ENCODE results near the gene DNPH1.
A peak's percentile ranks its signal among the peaks of the same experiment; 100 is the strongest.

DNPH1 gene

DNA sequence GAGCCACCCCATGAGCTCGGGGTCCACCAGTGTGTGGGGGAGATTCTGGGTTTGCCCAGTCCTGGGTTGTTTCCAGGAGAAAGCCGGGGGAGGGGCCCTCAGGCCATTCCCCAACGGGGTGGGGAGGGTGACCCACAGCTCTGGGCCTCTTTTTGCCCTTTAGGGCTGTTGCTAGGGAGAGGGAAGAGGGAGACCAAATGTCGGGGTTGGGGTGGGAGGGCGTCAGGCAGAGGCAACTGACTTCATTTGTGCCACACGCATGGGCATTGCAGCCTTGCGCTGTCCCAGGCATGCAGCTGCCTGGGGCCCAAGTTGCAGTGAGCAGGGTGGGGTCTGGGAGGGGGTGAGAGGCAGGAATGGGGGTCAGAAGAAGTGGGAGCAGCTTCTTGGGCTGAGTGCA is 49.2 kb downstream of the DNPH1 start:
- Mint-ChIP-seq H3K27me3 (ENCODE audit: low read depth) (no peaks in the 10 kb centered on the region), H3K4me1 (ENCODE audit: low read depth) (peaks cover 40% of the 10 kb centered on the region), H3K36me3 (ENCODE audit: low read depth) (peaks cover 21% of the 10 kb centered on the region), H3K27ac (no peak overlapping the region), H3K9me3 (no peaks in the 10 kb centered on the region), H3K4me3 (no peak overlapping the region)

DNA sequence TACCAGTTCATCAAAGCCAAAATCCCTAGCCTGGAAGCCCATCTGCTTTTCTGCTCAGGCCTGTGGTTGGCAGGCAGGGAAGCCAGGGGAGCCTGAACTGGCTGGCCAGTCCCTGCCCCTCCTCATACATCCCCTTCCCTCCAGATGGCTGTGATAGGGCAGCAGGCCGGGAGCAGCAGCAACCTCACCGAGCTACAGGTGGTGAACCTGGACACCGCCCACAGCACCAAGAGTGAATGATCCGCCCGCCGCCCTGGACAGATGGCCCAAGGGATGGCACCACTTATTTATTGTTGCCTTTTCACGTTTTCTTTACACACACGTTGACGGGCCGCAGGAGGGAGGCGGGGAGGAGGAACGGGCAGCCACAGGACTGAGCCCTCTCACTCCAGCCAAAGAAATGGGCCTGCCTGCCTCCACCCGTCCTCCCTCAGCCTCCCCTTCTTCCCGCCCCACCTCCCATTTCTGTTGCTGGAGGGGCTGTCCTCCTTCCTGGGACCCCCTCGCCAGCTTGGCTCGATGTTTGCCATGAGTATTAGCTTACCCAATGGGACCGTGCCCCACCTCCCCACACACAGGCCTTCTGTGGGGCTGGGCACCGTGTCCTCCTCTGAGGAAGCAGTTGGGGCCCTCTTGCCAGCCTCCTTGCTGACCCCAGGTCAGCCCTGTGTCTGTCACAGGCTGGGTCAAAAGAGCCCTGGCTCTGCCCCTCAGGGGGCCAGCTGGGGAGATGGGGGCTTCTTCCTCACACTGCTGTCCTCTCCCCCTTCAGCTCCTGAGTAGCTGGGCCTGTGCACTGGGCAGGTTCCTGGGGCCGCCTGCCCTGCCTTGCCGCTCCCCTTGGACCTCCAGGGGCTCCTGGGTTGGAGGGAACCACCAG is 50.1 kb downstream of the DNPH1 start:
- H3K36me3 Mint-ChIP-seq (ENCODE audit: low read depth) = peaks cover 23% of the 10 kb centered on the region
- no peaks in the 10 kb centered on the region for H3K27me3 Mint-ChIP-seq (ENCODE audit: low read depth)
- H3K27ac Mint-ChIP-seq = no peak overlapping the region
- H3K9me3 Mint-ChIP-seq = no peaks in the 10 kb centered on the region
- no peak overlapping the region for H3K4me3 Mint-ChIP-seq
- peaks cover 37% of the 10 kb centered on the region for H3K4me1 Mint-ChIP-seq (ENCODE audit: low read depth)

DNA sequence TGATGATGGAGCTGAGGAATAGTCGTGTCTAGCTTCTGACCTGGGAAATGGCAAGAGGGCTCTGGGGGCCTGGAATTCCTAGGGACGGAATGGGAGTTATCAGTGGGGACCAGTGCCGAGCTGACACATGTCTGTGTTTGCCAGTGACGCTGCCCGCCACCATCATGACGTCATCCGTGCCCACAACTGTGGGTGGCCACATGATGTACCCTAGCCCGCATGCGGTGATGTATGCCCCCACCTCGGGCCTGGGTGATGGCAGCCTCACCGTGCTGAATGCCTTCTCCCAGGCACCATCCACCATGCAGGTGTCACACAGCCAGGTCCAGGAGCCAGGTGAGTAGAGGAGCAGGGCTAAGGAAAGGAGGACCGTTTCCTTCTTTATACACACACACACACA is 51.1 kb downstream of the DNPH1 start:
- Mint-ChIP-seq H3K27ac (no peak overlapping the region), H3K4me3 (no peak overlapping the region), H3K4me1 (ENCODE audit: low read depth) (peaks cover 38% of the 10 kb centered on the region), H3K9me3 (no peaks in the 10 kb centered on the region), H3K27me3 (ENCODE audit: low read depth) (no peaks in the 10 kb centered on the region), H3K36me3 (ENCODE audit: low read depth) (peaks cover 20% of the 10 kb centered on the region)

DNA sequence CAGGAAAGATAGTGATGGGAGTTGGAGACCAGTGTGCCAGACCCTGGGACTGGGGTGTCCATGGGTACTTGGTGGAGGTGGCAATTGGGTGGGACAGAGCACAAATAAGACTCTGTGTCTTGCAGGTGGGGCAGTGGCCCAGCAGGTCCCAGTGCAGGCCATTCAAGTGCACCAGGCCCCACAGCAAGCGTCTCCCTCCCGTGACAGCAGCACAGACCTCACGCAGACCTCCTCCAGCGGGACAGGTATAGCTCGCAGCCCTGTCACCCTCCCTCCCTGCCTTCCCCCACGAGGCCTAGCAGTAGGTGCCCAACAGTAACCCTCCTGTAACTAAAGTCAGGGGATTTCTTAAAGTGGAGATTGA is 52.9 kb downstream of the DNPH1 start:
- no peak overlapping the region for H3K4me3 Mint-ChIP-seq
- H3K4me1 Mint-ChIP-seq (ENCODE audit: low read depth) = peaks cover 38% of the 10 kb centered on the region
- H3K27me3 Mint-ChIP-seq (ENCODE audit: low read depth) = no peaks in the 10 kb centered on the region
- H3K9me3 Mint-ChIP-seq = no peaks in the 10 kb centered on the region
- peak overlapping the region; percentile 63 for H3K27ac Mint-ChIP-seq
- peaks cover 21% of the 10 kb centered on the region for H3K36me3 Mint-ChIP-seq (ENCODE audit: low read depth)

DNA sequence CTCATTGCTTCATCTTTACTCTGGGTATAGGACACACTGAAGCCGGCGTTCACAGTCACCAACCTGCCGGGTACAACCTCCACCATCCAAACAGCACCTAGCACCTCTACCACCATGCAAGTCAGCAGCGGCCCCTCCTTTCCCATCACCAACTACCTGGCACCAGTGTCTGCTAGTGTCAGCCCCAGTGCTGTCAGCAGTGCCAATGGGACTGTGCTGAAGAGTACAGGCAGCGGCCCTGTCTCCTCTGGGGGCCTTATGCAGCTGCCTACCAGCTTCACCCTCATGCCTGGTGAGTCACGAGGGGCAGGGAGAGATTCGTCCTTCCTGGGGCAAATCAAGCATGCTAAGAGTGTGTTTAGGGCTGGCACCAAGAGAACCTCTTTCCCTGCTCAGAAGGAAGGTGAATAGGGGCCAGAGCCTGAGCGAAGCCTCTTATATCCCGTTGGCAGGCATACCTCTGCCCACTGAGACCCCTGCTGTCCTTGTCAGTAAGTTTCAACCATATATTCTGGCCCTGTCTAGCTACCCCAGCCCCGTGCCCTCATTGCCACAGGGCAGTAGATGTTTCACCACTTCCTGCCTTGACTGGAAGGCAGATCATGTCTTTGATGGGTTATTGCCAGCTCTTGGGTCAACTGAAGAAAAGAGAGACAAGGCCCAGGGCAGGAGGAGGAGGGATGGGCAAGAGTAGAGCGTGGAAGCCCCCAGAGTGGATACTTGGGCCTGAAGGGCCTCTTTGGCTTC is 53.4 kb downstream of the DNPH1 start:
- Mint-ChIP-seq H3K4me1 (ENCODE audit: low read depth) (peaks cover 35% of the 10 kb centered on the region), H3K36me3 (ENCODE audit: low read depth) (peaks cover 24% of the 10 kb centered on the region), H3K4me3 (no peak overlapping the region), H3K27ac (peak overlapping the region; percentile 63), H3K27me3 (ENCODE audit: low read depth) (no peaks in the 10 kb centered on the region), H3K9me3 (no peaks in the 10 kb centered on the region)
